Hematopoietic multipotent progenitor cell treated with erythropoietin and hydrocortisone succinate and interleukin-3 and kit ligand, for 15 days (in vitro differentiated cells): Measurements from ENCODE around the gene IGSF9.
A peak's percentile ranks its signal among the peaks of the same experiment; 100 is the strongest.

ENCODE experiments used
- DNase-seq: peaks from one replicate; pipeline ENCODE4 v3.0.0-alpha.2; 2015; ENCODE audit warnings: low spot score

The IGSF9 gene

DNA sequence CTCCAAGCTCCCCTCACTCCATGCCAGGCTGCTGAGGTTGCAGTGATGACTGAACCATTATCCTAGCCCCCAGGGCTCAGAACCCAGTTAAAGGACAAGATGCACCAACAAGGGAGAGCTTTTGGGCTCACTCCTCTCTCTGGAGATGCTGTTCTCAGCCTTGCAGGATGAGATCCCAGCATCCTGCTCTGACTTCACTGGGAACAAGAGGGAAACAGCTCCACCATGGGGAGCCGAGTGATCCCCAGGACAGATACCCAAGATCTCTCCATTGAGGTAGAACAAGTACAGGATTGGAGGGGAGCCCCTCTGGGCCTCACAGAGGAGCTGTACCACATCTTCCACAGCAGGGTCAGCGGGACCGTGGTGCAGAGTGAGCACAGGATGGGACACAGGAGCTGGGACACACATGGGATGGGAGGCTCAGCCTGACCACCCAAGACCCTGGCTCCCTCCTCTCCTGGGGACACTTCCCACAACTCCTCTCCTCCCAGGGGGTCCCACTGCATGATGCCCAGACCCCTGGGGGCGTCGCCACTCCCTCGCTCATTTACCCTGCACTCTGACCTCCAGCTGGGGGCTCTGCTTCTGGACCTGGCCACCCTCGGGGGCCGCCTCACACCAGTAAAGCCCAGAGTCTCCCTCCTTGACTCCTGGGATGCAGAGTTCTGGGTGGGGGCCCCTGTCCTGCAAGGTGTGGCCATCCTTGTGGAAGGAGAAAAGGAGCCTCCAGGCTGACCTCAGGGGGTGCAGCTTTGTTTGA lies 27.2 kb upstream of the IGSF9 start:
- DNase-seq: no peak

DNA sequence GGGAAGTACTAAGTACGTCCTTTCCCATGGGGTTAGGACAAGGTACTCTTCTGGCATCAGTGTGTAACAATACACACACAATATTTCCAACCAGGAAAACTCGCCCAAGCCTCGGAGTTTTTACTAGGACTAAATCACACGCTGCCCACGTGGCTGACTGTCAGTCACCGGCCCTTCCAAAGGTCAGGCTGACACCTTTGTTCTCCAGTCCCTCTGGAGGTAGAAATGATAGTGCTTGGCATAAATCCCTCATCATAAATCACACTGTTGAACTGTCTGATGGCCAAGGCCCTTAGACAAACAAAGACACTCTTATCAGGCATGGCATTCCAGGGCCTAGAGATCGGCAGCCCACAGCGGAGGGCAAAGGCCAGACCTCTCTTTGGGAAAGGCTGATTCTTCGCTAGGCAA lies 25.5 kb upstream of the IGSF9 start:
- DNase-seq: no peak

DNA sequence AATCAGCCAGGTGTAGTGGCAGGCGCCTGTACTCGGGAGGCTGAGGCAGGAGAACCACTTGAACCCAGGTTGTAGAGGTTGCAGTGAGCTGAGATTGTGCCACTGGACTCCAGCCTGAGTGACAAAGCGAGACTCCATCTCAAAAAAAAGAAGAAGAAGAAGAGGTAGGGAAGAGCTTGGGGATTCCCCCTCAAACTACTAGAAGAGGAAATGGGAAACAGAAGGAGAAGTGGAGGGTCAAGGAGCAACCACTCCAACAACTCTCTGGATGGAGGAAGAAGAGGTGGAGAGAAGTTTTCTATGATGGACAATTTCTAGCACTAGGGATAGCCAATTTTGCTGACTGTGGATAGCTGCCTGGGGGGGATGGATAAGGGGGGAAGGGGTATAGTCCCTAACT lies 23.5 kb upstream of the IGSF9 start:
- DNase-seq: no peak

DNA sequence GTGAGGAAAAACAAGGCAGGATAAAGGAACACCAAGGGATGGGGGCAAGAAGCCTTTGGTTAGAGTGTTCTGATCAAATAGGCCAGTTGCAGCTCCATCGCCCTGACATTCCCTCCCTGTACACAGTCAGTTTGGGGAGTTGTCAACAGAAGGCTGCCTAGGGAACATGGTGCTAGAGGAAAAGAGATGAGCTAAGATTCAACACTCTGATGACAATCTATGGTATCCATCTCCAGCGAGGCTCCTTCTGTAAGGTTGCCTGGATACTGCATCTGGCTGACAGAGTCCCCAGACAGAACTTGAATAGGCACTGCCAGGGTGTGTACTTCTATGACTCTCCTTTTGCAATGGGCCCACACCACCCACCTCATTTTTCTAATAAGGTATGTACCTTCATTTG lies 19.9 kb upstream of the IGSF9 start:
- DNase-seq: no peak

DNA sequence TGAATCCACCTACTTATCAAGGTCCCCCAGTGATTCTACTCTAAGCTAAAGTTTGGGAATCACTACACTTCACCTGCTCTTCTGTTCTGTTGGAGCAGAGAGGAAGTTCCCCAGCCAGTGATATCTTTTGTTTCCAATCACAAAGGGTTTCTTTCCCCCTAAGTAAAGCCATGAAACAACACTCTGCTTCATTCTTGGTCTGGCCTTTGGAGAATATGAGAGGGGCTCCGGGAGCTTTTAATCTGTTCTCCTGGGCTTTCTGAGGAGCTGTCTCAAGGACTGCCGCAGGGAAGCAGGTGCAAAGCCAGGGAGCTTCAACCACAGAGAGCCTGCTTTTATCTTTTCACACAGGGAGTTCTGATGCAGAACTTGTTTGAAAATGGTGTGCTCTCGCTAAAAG lies 18.7 kb upstream of the IGSF9 start:
- no peak for DNase-seq

DNA sequence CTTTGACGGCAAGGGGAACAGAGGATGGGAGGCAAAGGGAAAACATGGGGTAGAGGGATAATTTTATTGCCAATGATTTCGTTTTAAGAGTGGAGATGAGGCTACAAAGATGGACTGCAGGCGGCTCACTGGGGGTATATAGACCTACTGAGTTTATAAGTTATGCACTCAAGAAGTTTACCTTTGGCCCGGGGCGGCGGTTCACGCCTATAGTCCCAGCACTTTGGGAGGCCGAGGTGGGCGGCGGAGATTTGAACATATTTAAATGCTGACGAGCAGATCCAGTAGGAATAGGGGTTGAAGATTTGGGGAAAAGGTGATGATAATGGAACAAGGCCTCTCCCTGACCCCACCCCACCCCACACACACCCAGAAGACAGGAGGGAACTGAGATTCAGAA lies 16.8 kb upstream of the IGSF9 start:
- no peak for DNase-seq

DNA sequence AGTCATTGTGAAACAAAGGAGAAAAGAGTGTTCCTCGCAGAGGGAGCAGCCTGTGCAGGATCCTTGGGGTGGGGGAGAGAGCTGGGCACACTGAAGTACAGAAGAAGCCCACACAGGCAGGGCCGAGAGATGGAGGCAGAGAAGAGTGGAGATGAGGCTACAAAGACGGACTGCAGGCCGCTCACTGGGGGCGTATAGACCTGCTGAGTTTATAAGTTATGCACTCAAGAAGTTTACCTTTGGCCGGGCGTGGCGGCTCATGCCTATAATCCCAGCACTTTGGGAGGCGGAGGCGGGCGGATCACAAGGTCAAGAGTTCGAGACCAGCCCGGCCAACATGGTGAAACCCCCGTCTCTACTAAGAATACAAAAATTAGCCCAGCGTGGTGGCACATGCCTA lies 16.2 kb upstream of the IGSF9 start:
- no peak for DNase-seq

DNA sequence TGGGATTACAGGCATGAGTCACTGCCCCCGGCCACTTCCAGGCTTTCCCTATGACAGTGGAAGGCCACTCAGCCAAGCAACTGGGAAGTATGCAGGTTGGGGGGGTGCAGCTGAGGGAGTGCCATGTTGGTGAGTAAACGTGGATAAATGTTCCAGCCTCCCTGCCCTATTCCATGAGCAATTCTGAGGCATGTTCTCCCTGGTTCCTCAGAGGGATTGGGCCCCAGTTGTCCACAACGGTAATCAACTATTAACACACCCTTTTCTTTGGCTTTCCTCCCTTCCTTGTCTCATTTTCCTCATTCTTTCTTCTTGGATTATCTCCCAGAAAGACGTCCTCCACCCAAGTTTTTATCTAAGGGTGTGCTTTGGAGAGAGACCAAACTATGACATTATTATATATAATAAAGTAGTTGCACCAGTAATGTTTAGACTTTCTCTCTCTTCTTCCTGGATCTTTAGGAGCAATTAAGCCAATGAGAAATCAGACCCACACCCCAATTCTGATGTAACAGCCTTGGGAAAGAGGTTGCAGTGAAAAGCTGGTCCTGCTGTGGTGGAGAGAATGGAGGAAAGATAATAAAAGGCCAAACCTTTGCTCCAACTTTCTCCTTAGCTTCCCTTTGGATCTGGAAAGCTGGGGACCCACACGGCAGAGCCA lies 15.4 kb upstream of the IGSF9 start:
- DNase-seq: peak; percentile 45

DNA sequence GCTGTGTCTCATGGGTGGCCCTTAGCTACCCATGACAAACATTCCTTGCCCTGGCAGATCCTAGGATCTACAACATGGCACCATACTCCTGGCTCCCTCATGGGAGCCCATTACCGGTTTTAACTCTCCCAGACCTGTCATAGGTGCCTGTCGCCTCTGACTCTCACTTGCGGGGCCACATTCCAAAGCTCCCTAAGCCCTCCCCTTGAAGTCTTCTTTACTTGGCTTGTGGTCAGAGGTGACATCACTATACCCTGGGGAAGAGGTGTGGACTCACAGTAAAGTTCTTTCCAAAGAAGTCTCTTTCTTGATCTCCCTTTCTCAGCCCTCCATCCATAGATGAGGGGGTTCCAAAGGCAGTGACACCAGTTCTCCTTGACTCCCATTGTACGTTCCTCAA lies 14.0 kb upstream of the IGSF9 start:
- no peak for DNase-seq

DNA sequence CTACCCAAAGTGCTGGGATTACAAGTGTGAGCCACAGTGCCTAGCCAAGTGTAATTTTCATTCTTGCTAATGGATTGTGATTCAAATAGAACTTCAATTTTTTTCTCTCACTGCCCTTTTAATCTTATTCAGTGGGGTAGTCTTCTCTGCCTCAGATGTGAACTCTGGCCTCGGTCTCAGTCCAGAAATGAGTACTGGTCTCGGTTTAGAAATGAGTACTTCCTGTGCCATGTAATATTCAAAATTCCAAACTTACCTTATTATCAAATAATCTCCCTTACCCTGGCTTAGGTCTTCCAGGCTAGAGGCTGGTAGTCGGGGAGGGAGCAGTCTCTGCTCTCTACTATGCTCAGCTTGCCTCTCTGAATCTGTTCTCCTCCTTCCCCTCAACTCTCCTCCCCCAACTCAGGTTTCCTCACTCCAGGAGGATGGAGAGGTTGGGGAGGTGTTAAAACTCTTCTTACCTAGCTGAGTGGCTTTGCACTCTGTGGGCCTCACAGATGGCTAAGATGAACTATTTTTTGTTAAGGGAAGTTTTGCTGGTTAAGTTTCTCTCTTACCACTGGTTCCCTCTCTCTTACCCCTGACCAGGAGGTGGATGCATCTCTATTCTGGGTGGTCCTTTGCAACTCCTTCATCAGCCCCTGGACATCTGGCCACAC lies 13.4 kb upstream of the IGSF9 start:
- no peak for DNase-seq

DNA sequence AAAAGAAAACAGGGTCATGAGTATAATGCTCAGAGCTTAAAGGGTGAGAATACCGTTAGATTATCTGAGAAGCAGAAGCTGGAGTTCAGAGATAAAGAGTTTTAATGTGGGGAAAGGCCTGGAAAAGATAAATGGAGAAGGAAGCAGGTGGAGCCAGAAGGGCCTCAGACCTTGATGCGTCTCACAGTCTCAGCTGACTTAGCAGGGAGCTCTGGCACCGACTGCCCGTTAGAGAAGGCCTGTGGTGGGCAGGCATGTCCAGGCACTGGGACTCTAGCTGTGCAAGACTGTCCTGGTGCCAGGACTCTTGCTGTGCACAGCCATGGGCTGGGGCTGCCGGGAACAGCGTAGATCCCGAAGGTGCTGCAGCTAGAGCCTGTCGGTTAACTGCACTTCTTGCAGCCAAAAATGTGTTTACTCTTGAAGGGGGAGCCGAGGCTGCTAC lies 12.4 kb upstream of the IGSF9 start:
- DNase-seq: peak; percentile 35

DNA sequence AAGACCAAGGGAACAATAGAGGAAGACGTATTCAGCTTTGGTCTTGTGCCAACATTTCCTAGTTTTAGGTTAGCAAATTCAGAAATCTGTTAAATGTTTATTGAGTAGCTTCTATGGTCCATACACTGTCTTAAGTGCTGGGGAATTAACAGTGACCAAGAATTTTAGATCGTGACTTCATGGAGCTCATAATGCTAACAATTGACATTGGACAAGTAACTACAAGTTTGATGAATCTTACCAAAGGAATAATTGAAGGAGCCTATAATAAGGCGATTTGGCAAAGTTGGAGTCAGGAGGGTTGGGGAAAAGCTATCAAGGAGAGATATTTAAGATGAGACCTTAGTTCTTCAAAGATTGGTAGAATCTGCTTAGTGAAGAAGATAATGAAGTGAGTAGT lies 10.0 kb upstream of the IGSF9 start:
- no peak for DNase-seq

DNA sequence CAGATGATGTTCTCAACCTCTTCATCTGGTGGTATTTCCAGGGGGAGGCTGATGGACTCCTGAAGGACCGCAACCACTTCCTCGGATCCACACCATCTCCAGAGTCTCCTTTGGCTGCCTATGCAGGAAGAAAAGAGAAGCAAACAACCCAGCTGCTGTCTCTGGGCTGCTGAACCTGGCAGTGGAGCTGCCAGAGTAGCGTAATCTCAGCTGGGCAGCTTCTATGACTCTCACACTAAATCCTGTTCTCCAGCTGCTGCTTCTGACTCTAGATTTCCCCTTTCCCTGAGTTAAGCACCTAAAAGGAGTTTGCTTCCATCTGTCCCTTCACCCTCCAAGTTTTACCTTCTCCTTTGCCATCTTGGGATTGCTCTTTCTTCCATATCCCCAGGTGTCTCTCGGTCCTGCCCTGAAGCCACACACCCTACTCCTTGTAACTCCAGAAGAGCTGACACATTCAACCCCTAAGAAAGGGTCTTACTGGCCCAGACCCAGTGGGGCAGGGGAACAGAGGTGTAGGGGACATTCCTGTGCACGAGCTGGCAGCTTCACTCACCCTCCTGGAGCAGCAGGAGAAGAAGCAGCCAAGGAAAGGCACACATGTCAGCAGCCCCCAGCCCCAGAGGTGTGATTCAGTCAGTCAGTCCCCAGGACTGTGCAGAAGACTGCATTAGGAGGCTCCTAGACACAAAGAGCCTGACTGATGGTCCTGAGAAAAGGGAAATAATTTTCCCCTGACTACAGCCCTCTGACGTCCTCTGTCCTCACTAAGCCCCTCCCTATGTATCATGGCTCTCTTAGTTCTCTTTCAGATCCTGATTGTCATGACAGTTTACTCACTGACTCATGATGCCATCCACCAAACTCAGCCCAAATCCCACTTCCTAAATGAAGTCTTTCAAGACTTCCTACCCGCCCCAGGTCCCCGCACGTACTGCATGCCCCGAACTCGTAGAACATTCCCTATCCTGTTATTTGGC lies 8.4 kb upstream of the IGSF9 start, which contains the start of gene SLAMF9:
Gene SLAMF9, minus strand, starts transcription at position 702 of the 980 bp plus-strand sequence. Its CDS starts 100 bp downstream, at position 602.
- no peak for DNase-seq

DNA sequence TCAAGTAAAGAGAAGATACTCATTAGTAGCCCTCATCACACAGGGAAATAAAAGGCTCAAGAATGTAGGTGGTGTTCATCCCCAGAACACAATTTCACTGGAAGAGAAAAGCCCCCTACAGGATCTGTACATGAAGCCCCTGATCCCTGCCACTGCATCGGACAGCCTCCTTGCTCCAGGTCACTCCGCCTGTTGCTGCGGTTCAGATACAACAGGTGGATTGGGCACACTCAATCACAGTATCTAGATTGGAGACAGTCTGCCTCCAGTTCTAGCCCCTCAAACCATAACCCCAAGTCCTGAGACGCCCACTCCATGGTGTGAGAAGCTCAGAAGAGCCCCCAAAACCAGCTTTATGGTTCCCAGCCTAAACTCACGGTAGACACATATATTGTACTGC lies 7.5 kb upstream of the IGSF9 start:
- no peak for DNase-seq

DNA sequence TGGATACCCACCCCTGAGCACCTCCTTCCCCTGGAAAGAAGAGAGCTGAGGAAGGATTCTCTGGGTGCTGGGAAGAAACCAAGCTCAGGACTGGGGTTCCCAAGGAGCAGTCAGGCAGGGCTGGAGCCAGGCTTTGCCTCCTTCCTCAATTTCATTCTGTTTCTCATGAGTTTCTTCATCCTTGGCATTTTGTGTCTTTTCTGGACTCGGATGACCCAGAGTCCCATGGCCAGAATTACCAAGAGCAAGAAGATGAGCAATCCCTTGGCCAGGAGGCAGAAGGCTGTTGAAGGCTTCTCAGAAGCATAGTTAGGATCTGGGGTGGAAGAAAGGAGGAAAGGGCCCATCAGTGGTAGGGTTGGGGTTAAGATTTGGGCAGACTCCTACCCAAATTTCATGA lies 6.1 kb upstream of the IGSF9 start:
- DNase-seq: no peak

DNA sequence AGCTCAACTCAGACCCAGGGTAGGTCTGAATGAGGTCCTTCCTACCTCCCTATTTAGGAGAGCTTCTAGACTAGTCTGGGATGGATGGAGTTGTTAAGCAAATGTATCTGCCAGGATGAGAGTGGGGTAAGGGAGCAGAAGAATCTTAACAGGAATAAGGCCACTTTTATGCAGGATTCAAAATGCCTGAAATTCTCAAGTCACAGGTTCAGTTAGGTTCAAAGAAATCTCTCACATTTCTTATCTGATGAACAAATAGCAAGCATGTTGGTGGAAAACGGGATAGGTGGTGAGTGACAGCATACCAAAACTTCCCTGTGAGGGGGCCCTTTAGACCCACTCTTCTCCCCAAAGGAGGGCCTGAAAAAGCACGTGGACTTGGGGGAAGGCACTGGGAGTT lies 5.6 kb upstream of the IGSF9 start:
- DNase-seq: no peak

DNA sequence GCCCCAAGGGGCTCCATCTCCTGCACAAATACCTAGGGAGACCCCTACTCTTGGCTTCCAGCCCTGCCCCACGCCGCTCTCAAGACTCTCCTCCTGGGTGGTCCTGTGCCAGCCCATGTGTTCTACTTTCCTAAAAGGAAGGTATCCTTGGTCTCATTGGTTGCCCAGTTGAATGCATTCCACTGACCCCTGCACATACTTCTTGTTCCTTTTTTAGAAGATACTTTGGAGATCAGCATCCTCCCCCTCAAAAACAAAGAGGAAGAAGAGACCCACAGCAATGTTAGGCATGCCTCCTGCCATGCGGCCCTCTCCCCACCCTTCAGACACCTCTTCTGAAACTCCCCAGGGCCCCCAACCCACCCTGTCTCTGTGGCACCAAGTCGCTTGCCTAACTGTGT lies 4.6 kb upstream of the IGSF9 start:
- no peak for DNase-seq

DNA sequence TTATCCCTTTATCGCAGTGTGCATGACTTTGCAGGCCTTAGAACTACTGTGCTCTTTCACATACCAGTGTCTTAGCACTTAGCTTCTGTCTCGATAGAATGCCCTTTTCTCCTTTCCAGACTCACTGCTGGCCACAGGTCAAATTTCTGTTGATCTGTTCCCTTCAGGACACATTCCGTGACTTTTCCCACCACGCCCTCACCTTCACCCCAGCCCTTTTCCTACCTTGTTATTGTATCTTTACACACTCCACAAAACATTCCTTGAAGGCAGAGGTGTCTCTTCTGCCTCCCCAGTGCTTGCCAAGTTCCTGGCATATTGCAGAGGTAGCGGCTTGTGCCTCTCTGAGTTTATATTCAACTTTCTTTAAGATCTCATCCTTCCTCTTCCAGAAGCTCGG lies 3.7 kb upstream of the IGSF9 start:
- DNase-seq: no peak

DNA sequence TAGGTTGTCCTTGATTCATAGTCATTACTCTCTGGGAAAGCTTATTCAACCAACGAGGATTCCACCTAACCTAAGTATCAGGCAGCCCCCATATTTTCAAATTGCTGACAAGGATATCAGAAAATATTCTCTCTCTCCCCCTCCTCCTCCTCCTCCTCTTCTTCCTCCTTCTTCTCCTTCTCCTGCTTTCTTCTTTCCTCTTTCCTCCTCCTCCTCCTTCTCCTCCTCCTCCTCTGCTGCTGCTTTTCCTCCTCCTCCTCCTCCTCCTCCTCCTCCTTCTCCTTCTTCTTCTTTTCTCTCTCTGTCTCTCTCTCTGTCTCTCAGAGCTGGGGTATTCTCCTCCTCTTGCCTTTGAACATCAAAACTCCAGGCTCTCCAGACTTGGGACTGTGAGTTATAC lies 2.5 kb upstream of the IGSF9 start:
- DNase-seq: no peak

DNA sequence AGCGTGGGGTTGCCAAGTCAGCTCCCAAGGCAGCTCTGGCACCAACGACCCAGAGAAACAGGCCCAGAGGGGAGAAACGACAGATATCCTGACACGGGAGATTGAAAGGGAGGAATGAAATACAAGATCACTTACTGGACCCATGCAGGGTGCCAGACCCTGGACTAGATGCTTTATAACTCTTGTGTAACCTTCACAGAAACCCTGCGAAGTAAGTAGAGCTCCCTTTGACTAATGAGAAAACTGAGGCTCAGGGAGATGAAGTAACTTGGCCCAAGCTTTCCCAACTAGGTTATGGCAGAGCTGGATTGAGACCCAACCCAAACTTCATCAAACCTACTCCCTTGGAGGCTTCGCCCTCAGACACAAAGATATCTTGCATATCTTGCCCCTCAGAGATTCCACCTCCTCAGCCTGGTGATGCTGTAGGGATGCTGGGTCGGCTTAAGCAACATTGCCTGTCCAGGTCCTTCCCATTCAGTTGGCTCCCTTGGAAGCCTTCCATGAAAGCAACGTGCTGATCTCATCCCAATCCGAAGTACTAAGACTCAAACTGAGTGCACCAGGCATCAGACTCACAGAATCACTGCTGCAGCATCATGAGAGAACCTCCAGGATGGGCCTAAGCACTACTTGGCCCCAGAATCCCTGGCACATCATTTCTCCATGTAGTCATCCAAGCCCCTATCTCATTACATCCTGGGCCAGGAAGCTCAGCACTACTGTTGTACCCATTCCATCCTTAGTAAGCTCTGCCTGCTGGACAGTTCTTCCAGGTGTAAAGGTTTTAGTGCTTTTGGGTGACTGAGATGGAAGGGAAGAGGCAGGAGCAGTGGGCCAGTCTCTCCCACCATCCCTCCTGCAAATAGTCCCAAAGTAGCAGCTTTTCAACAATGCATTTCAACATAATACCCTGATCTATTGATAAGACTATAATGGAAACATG lies 1.1 kb upstream of the IGSF9 start:
- DNase-seq: no peak
